A549 (cell line): ENCODE data around the gene GATAD2A. TPM values are rescaled to one million over a fixed set of nuclear protein-coding genes. Genes with fewer than 3 reads are reported as not detected.

Source experiments
- ATAC-seq, 2 experiments: fragments of 200-7000 bp in 1 of 2; fragments of >200 bp in 1 of 2; cut with Nextera tagmentation in 1 of 2; cut with Tn5 transposase in 1 of 2; 3 replicates each; pipeline versions ENCODE4 v1.8.0 to v1.9.1; 2018 to 2020; ENCODE audit warnings: mild to moderate bottlenecking in 1 of 2, moderate library complexity in 1 of 2
- CTCF ChIA-PET: fragments of 300-600 bp; sonication (Branson Sonifier 250); formaldehyde crosslinking; extraction: SDS; loops from one replicate; lab custom pipeline; 2021; ENCODE audit warnings: antibody characterized with exemption, inconsistent platforms; lab: Yijun Ruan, JAX
- POLR2A ChIA-PET: fragments of 350-600 bp; formaldehyde crosslinking; extraction: SDS; loops from one replicate; lab custom pipeline; 2021; ENCODE audit warnings: antibody characterized with exemption, inconsistent platforms; lab: Yijun Ruan, JAX
- DNase-seq, 2 experiments: peaks; one replicate each; pipeline versions ENCODE4 v3.0.0 to v3.0.0-alpha.2; 2011 to 2016; ENCODE audit warnings: low read depth in 1 of 2, low spot score in 1 of 2
- FAIRE-seq: peaks from 2 replicates; lab custom pipeline; 2011; peaks lifted over from hg19 to GRCh38; lab: Jason Lieb, UNC
- H3K27ac ChIP-seq, 2 experiments: fragments of >200 bp; sonication (Bioruptor Twin); formaldehyde crosslinking; 3 replicates each; pipeline ENCODE4 v1.5.1; 2016 to 2017
- H3K4me1 ChIP-seq: fragments of >200 bp; sonication (Bioruptor Twin); formaldehyde crosslinking; 3 replicates; pipeline ENCODE4 v1.6.1; 2016
- H3K4me2 ChIP-seq: fragments of >200 bp; sonication (Bioruptor Twin); formaldehyde crosslinking; 3 replicates; pipeline ENCODE4 v1.6.1; 2016
- H3K4me3 ChIP-seq: fragments of >200 bp; sonication (Bioruptor Twin); formaldehyde crosslinking; 3 replicates; pipeline ENCODE4 v1.5.1; 2016
- H3K9me3 ChIP-seq: fragments of >200 bp; sonication (Bioruptor Twin); formaldehyde crosslinking; 3 replicates; pipeline ENCODE4 v1.6.1; 2016
- BCL3 ChIP-seq: fragments of >200 bp; sonication (Bioruptor Twin); formaldehyde crosslinking; IDR thresholded peaks from 3 replicates; pipeline ENCODE4 v1.6.1; 2016
- CHD2 ChIP-seq: fragments of 150-350 bp; IDR thresholded peaks from 2 replicates; pipeline ENCODE4 v1.6.1; 2014; ENCODE audit warnings: low read length; ENCODE audit not compliant: partially characterized antibody
- E2F6 ChIP-seq: IDR thresholded peaks from 2 replicates; pipeline ENCODE4 v1.6.1; 2012; ENCODE audit warnings: low read depth, borderline replicate concordance
- EHF ChIP-seq: fragments of 250-450 bp; sonication (Bioruptor Pico); IDR thresholded peaks from 2 replicates; pipeline ENCODE4 v1.5.0; 2020; ENCODE audit warnings: mild to moderate bottlenecking
- ESRRA ChIP-seq: fragments of 150-350 bp; IDR thresholded peaks from 2 replicates; pipeline ENCODE4 v1.6.1; 2014; ENCODE audit warnings: mild to moderate bottlenecking, low read length, borderline replicate concordance
- HDAC2 ChIP-seq: fragments of 200-600 bp; sonication (generic); IDR thresholded peaks from 2 replicates; pipeline ENCODE4 v1.6.1; 2016
- HEYL ChIP-seq: fragments of 250-450 bp; sonication (Bioruptor Pico); IDR thresholded peaks from 2 replicates; pipeline ENCODE4 v1.8.0; 2021; ENCODE audit warnings: mild to moderate bottlenecking, moderate library complexity
- JUN ChIP-seq, 2 experiments: fragments of >200 bp; sonication (Bioruptor Twin); formaldehyde crosslinking; IDR thresholded peaks; 2 replicates in 1 of 2; 3 replicates in 1 of 2; pipeline ENCODE4 v1.6.1; 2016 to 2017
- MAX ChIP-seq: IDR thresholded peaks from 2 replicates; pipeline ENCODE4 v1.6.1; 2012
- MYC ChIP-seq: IDR thresholded peaks from 2 replicates; pipeline ENCODE4 v1.6.1; 2012; ENCODE audit warnings: mild to moderate bottlenecking, inconsistent platforms, low read length, improper control_type of control experiment, borderline replicate concordance
- NFE2L2 ChIP-seq: fragments of 150-350 bp; conservative IDR thresholded peaks from 2 replicates; pipeline ENCODE4 v1.6.1; 2014; ENCODE audit warnings: low read length
- NR3C1 ChIP-seq: fragments of >200 bp; sonication (Bioruptor Twin); formaldehyde crosslinking; IDR thresholded peaks from 3 replicates; pipeline ENCODE4 v1.6.1; 2017
- POLR2AphosphoS2 ChIP-seq: conservative IDR thresholded peaks from 2 replicates; pipeline ENCODE4 v1.6.1; 2012; ENCODE audit warnings: low read length, improper control_type of control experiment, inconsistent platforms
- RARB ChIP-seq: fragments of 250-450 bp; sonication (Bioruptor Pico); IDR thresholded peaks from 2 replicates; pipeline ENCODE4 v1.8.0; 2021; ENCODE audit warnings: mild to moderate bottlenecking, moderate library complexity
- RFX5 ChIP-seq: fragments of 450-650 bp; IDR thresholded peaks from 2 replicates; pipeline ENCODE4 v1.7.1; 2014; ENCODE audit warnings: antibody characterized with exemption, mild to moderate bottlenecking, moderate library complexity
- SREBF2 ChIP-seq: fragments of 450-650 bp; IDR thresholded peaks from 2 replicates; pipeline ENCODE4 v1.6.1; 2014; ENCODE audit warnings: mild to moderate bottlenecking, moderate library complexity
- TP53 ChIP-seq: fragments of 250-450 bp; sonication (Bioruptor Pico); IDR thresholded peaks from 2 replicates; pipeline ENCODE4 v1.5.0; 2021; ENCODE audit warnings: mild to moderate bottlenecking, moderate library complexity
- ZC3H11A ChIP-seq: fragments of 450-650 bp; IDR thresholded peaks from 2 replicates; pipeline ENCODE4 v1.6.1; 2014; ENCODE audit warnings: antibody characterized with exemption, mild to moderate bottlenecking
- ZFP36 ChIP-seq: fragments of 450-650 bp; IDR thresholded peaks from 2 replicates; pipeline ENCODE4 v1.6.1; 2014; ENCODE audit warnings: borderline replicate concordance; ENCODE audit not compliant: partially characterized antibody
- ZSCAN20 ChIP-seq: fragments of 250-450 bp; sonication (Bioruptor Pico); IDR thresholded peaks from 2 replicates; pipeline ENCODE4 v1.8.0; 2022; ENCODE audit warnings: mild to moderate bottlenecking, moderate library complexity
- WGBS: methylation state at CpG from one replicate; pipeline ENCODE4 v1.1.6; 2017; ENCODE audit errors: missing lambda C conversion rate; 5-methylcytosine and 5-hydroxymethylcytosine counted together
- polyA plus RNA-seq, 4 experiments: library from polyadenylated mRNA; depleted of rRNA in 3 of 4; stranded (reverse); fragments of >200 nt; fragmentation: RNase III in 1 of 4; extraction: RNeasy Plus Mini Kit Qiagen cat#74134 plus additional on column Dnase treatment in 1 of 4; gene quantifications; 2 replicates in 3 of 4; 3 replicates in 1 of 4; pipeline ENCODE4 v1.2.3, GENCODE V29; 2011 to 2017

The GATAD2A gene
- polyA plus RNA-seq, 2 of the 4 experiments (the other 2 are of a cell fraction), result 25.2 to 28.9 TPM

GRCh38 chr19:19461306-19461670 is 55.8 kb downstream of the GATAD2A start:
- Histone ChIP-seq H3K4me3 (no peak overlapping the region), H3K4me1 (peaks cover 6% of the 10 kb centered on the region; the same call in 1 of the 3 replicates), H3K9me3 (no peaks in the 10 kb centered on the region), H3K27ac (no peak overlapping the region), H3K4me2 (no peak overlapping the region)
- no peak for TF ChIP-seq RARB
- TF ChIP-seq SREBF2, result no peak
- TF ChIP-seq ZSCAN20 (CRISPR knock-in tag), result no peak
- TF ChIP-seq ZFP36, result no peak
- TF ChIP-seq MYC, result no peak
- no peak for TF ChIP-seq NR3C1
- WGBS, result 100% methylated on average over 1 of the region's 4 CpGs
- no peak for ATAC-seq
- DNase-seq, result no peak
- ChIA-PET CTCF (no interaction called here), POLR2A (no interaction called here)
- FAIRE-seq, result no peak

- TF ChIP-seq BCL3 (no peak), HDAC2 (no peak), E2F6 (no peak), POLR2AphosphoS2 (no peak), NR3C1 (no peak), RFX5 (no peak), SREBF2 (no peak), NFE2L2 (no peak), HEYL (CRISPR knock-in tag) (no peak), EHF (CRISPR knock-in tag) (no peak), TP53 (CRISPR knock-in tag) (no peak), CHD2 (no peak)
- TF ChIP-seq, all 56 proteins: peak for 0
- DNase-seq (no peak), ATAC-seq (no peak; a peak in 1 of 6 replicates), FAIRE-seq (no peak)
- Histone ChIP-seq H3K4me1 (peaks cover 6% of the 10 kb centered on the region; the same call in 1 of the 3 replicates), H3K27ac (0 out of 6 replicates have a peak overlapping the region, but pooled peaks of 1 of the 2 experiments have one; percentile 13), H3K9me3 (no peaks in the 10 kb centered on the region), H3K4me3 (no peak overlapping the region), H3K4me2 (no peak overlapping the region)
- ChIA-PET CTCF (no interaction called here), POLR2A (no interaction called here)
- 93% methylated on average over 16 of the region's 27 CpGs for WGBS
These were observed 56.5 kb downstream of the GATAD2A start for GRCh38 chr19:19461671-19462622.

- no peak overlapping the region for H3K4me2 ChIP-seq
- CTCF ChIA-PET, result no interaction called here
- WGBS, result 96% methylated on average over 9 of the region's 19 CpGs
- DNase-seq (no peak), FAIRE-seq (no peak), ATAC-seq (no peak)
- peaks cover 6% of the 10 kb centered on the region; the same call in 1 of the 3 replicates for H3K4me1 ChIP-seq
- TF ChIP-seq HDAC2, result no peak
- TF ChIP-seq ESRRA, result no peak
- no peak for TF ChIP-seq MAX
- no peak for TF ChIP-seq JUN (IDR thresholded peaks at IDR 0.05)
- no peak for TF ChIP-seq ZC3H11A
- peaks cover 14% of the 10 kb centered on the region; the same call in 2 of the 3 replicates for H3K9me3 ChIP-seq
- H3K4me3 ChIP-seq, result no peak overlapping the region
- POLR2A ChIA-PET, result no interaction called here
- H3K27ac ChIP-seq, result 0 out of 6 replicates have a peak overlapping the region, but pooled peaks of 1 of the 2 experiments have one; percentile 22
These were observed 58.1 kb downstream of the GATAD2A start for GRCh38 chr19:19463348-19464117.
